GM23248 (cell line): Measurements from ENCODE around the gene ATP10A. TPM values are rescaled to one million over a fixed set of nuclear protein-coding genes. Genes with fewer than 3 reads are reported as not detected.

Experiments
- DNase-seq: peaks from one replicate; pipeline ENCODE4 v3.0.0-alpha.2; 2015
- H2AFZ ChIP-seq: fragments of 200-600 bp; sonication (generic); 2 replicates; pipeline ENCODE4 v1.6.1; 2016; ENCODE audit warnings: antibody characterized with exemption
- H3F3A ChIP-seq: fragments of 200-600 bp; sonication (generic); 2 replicates; pipeline ENCODE4 v1.6.1; 2016; ENCODE audit warnings: mild to moderate bottlenecking, antibody characterized with exemption, mixed run types; ENCODE audit not compliant: insufficient read depth
- H3K27ac ChIP-seq: fragments of 200-600 bp; sonication (generic); 2 replicates; pipeline ENCODE4 v1.5.1; 2016; ENCODE audit warnings: mild to moderate bottlenecking
- H3K27me3 ChIP-seq: fragments of 200-600 bp; sonication (generic); replicated peaks from 2 replicates; pipeline ENCODE4 v1.6.1; 2016; ENCODE audit warnings: mild to moderate bottlenecking; ENCODE audit not compliant: insufficient read depth
- H3K36me3 ChIP-seq: fragments of 200-600 bp; sonication (generic); 2 replicates; pipeline ENCODE4 v1.6.1; 2016; ENCODE audit warnings: low read depth, mild to moderate bottlenecking
- H3K4me1 ChIP-seq: fragments of 200-600 bp; sonication (generic); 2 replicates; pipeline ENCODE4 v1.6.1; 2016; ENCODE audit warnings: mild to moderate bottlenecking; ENCODE audit not compliant: insufficient read depth
- H3K4me2 ChIP-seq: fragments of 200-600 bp; sonication (generic); one replicate; pipeline ENCODE4 v1.6.1; 2016; ENCODE audit warnings: mild to moderate bottlenecking; ENCODE audit not compliant: unreplicated experiment
- H3K4me3 ChIP-seq: fragments of 200-600 bp; sonication (generic); 2 replicates; pipeline ENCODE4 v1.5.1; 2016; ENCODE audit warnings: mild to moderate bottlenecking
- H3K79me2 ChIP-seq: fragments of 200-600 bp; sonication (generic); 2 replicates; pipeline ENCODE4 v1.6.1; 2016; ENCODE audit warnings: mild to moderate bottlenecking; ENCODE audit not compliant: insufficient read depth
- H3K9ac ChIP-seq: fragments of 200-600 bp; sonication (generic); 2 replicates; pipeline ENCODE4 v1.6.1; 2016; ENCODE audit warnings: mild to moderate bottlenecking
- H3K9me2 ChIP-seq: fragments of 200-600 bp; sonication (generic); 2 replicates; pipeline ENCODE4 v1.6.1; 2016; ENCODE audit warnings: mixed run types, mild to moderate bottlenecking, moderate library complexity; ENCODE audit not compliant: insufficient read depth
- H3K9me3 ChIP-seq: fragments of 200-600 bp; sonication (generic); one replicate; pipeline ENCODE4 v1.6.1; 2017; ENCODE audit warnings: low read depth
- H4K20me1 ChIP-seq: fragments of 200-600 bp; sonication (generic); 2 replicates; pipeline ENCODE4 v1.6.0; 2016; ENCODE audit not compliant: insufficient read depth
- EZH2 ChIP-seq: fragments of 200-600 bp; sonication (generic); IDR thresholded peaks from 2 replicates; pipeline ENCODE4 v1.6.1; 2018; ENCODE audit warnings: antibody characterized with exemption, mild to moderate bottlenecking; ENCODE audit not compliant: insufficient read depth, poor library complexity, severe bottlenecking
- EZH2phosphoT487 ChIP-seq: fragments of 200-600 bp; sonication (generic); IDR thresholded peaks from 2 replicates; pipeline ENCODE4 v1.6.1; 2018; ENCODE audit warnings: antibody characterized with exemption, moderate library complexity, mild to moderate bottlenecking, low read depth; ENCODE audit not compliant: insufficient read depth
- WGBS, 2 experiments: methylation state at CpG; one replicate each; pipeline ENCODE4 v1.1.6; 2015 to 2017; ENCODE audit warnings: low lambda C conversion rate in 2 of 2, low coverage in 1 of 2; ENCODE audit errors: missing lambda C conversion rate in 2 of 2; 5-methylcytosine and 5-hydroxymethylcytosine counted together
- in situ Hi-C: fragments of 300-500 bp; cut with MboI; formaldehyde crosslinking; loops from 2 replicates; pipeline ENCODE4 v1.15.0; 2020
- polyA plus RNA-seq: library from polyadenylated mRNA; unstranded; fragments of >200 nt; fragmentation: Nextera tagmentation; extraction: Ambion mirVana; gene quantifications from 2 replicates; pipeline ENCODE4 v1.2.1, GENCODE V29; 2016
- total RNA-seq: library from RNA; depleted of rRNA; stranded (reverse); fragments of >200 nt; shearing (Covaris generic); gene quantifications from 2 replicates; pipeline ENCODE4 v1.2.3, GENCODE V29; 2014

ATP10A gene
- total and polyA plus RNA-seq, 2 experiments from 2014 or later, result 20.4 to 64.1 TPM

DNA sequence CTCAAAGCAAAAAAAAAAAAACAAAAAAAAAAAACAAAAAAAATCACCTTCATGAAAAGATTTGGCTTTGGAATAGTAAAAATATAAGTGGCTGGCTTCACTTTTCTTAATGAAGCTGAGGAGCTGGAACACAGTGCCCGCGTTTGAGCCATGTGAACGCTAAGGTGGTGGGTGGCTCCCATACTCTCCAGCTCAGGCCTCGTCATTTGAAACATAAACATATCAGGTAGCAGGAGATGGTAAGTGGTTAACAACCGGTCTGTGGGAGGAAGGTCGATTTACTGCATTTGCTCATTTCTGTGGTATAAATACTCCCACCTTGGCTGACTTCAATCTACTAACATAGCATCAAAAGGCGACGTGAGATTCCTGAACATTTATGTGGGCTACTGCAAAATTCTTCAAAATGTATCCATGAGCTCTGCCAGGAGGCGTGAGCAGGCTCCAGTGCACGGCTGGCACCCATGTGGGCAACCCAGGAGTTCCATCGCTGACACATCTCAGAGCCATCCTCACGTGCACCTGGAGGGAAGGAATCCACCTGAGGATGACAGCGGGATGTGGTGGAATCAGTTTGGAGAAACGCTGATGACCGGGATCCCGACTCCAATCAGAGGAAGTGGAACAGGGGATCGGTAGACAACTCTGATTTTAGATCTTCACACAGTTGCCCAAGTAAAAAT is 157.6 kb downstream of the ATP10A start:
- H4K20me1 ChIP-seq, result no peaks in the 10 kb centered on the region
- no peak overlapping the region for H3K4me3 ChIP-seq
- no peak overlapping the region for H3K27ac ChIP-seq
- no peak overlapping the region for H2AFZ ChIP-seq
- no peaks in the 10 kb centered on the region for H3K79me2 ChIP-seq
- no peaks in the 10 kb centered on the region for H3K9me3 ChIP-seq
- no peak overlapping the region for H3K4me2 ChIP-seq
- no peaks in the 10 kb centered on the region for H3K9me2 ChIP-seq
- 84 to 86% methylated on average over 17 of the region's 17 CpGs for WGBS, 2 experiments
- H3K27me3 ChIP-seq, result no peaks in the 10 kb centered on the region
- peaks cover 20% of the 10 kb centered on the region; the same call in 1 of the 2 replicates for H3K36me3 ChIP-seq
- H3K9ac ChIP-seq, result no peak overlapping the region
- in situ Hi-C loops, result no loop called here
- no peaks in the 10 kb centered on the region for H3K4me1 ChIP-seq
- TF ChIP-seq EZH2phosphoT487, result no peak
- TF ChIP-seq EZH2, result no peak
- DNase-seq, result no peak
- H3F3A ChIP-seq, result no peaks in the 10 kb centered on the region

DNA sequence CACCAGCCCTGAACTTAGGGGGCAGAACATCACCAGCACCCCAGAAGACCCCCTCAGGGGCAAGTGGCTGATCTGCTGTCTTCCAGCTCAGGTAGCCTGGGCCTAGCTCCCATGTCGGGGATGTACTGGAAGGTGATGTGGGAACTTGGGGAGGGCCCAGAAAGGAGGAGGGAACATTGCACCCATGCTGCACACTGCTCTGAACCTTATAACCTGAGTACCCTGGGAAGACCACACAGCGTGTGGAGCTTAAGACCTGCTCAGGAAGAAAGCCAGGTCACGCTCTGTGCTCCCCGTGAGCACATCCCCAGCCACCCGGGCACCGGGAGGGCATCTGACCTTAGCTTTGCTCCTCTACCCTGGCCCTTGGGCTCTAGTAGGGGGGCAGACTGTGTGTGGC is 159.4 kb downstream of the ATP10A start:
- no peak for DNase-seq
- Histone ChIP-seq H3K27ac (no peak overlapping the region), H3K36me3 (peaks cover 30% of the 10 kb centered on the region), H3K4me1 (no peaks in the 10 kb centered on the region), H3K4me3 (no peak overlapping the region), H4K20me1 (no peaks in the 10 kb centered on the region), H3K79me2 (no peaks in the 10 kb centered on the region), H3F3A (peaks cover 7% of the 10 kb centered on the region), H2AFZ (no peak overlapping the region), H3K4me2 (no peak overlapping the region), H3K27me3 (no peaks in the 10 kb centered on the region), H3K9me3 (no peaks in the 10 kb centered on the region), H3K9me2 (no peaks in the 10 kb centered on the region), H3K9ac (no peak overlapping the region)
- WGBS, 2 experiments, result 92% methylated on average over 6 of the region's 6 CpGs
- no peak for TF ChIP-seq EZH2phosphoT487
- TF ChIP-seq EZH2, result no peak
- in situ Hi-C loops, result no loop called here

- DNase-seq, result peak; percentile 42
- 89 to 90% methylated on average over 19 of the region's 19 CpGs for WGBS, 2 experiments
- Histone ChIP-seq H3K4me3 (no peak overlapping the region), H3K36me3 (peaks cover 31% of the 10 kb centered on the region), H3K9ac (no peak overlapping the region), H3K79me2 (no peaks in the 10 kb centered on the region), H3K9me2 (no peaks in the 10 kb centered on the region), H3F3A (peaks cover 7% of the 10 kb centered on the region), H4K20me1 (no peaks in the 10 kb centered on the region), H3K9me3 (no peaks in the 10 kb centered on the region), H3K27ac (no peak overlapping the region), H3K4me1 (no peaks in the 10 kb centered on the region), H3K4me2 (no peak overlapping the region), H3K27me3 (no peaks in the 10 kb centered on the region), H2AFZ (no peak overlapping the region)
- TF ChIP-seq EZH2 (no peak), EZH2phosphoT487 (no peak)
- in situ Hi-C loops, result no loop called here
Observed at GRCh38 chr15:25701721-25702465, 161.2 kb downstream of the ATP10A start.

DNA sequence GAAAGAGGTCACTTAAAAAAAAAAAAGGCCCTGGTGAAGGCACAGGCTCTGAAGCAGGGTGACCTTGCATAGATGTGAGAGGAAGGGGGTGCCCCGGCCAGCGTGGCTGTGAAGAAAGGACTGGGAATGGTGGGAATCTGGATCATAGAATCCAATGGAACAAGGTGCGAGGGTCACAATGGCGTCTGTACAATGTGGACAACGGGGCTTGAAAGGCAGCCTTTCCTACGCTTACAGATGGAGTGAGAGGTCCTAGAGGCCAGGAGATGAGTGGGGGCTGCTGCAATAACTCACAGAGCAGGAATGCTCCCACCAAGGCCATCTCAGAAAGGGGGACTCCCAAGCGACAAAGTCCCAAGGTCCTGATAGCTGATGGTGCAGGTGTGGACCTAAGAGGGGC is 162.2 kb downstream of the ATP10A start:
- Histone ChIP-seq H3K27me3 (no peaks in the 10 kb centered on the region), H3K36me3 (peaks cover 31% of the 10 kb centered on the region), H3K9me3 (no peaks in the 10 kb centered on the region), H2AFZ (no peak overlapping the region), H3K27ac (no peak overlapping the region), H3F3A (peaks cover 7% of the 10 kb centered on the region), H3K9me2 (no peaks in the 10 kb centered on the region), H3K4me1 (no peaks in the 10 kb centered on the region), H3K4me3 (no peak overlapping the region), H4K20me1 (no peaks in the 10 kb centered on the region), H3K79me2 (no peaks in the 10 kb centered on the region), H3K4me2 (no peak overlapping the region), H3K9ac (no peak overlapping the region)
- WGBS, 2 experiments, result 92 to 95% methylated on average over 7 of the region's 7 CpGs
- TF ChIP-seq EZH2, result no peak
- no peak for TF ChIP-seq EZH2phosphoT487
- in situ Hi-C loops, result no loop called here
- no peak for DNase-seq
